H9 (cell line): ENCODE results near the gene MUC5B. TPM values are rescaled to one million over a fixed set of nuclear protein-coding genes. Genes with fewer than 3 reads are reported as not detected.

Experiments
- DNase-seq: peaks from one replicate; pipeline ENCODE4 v3.0.0-alpha.2; 2017
- H2AFZ ChIP-seq: one replicate; pipeline ENCODE4 v1.6.1; 2013; ENCODE audit warnings: mild to moderate bottlenecking, low read length, control low read depth, moderate library complexity
- H2AK5ac ChIP-seq: 2 replicates; pipeline ENCODE4 v1.6.1; 2013; ENCODE audit warnings: low read length, control low read depth, mixed read lengths; ENCODE audit not compliant: insufficient read length
- H2BK120ac ChIP-seq: one replicate; pipeline ENCODE4 v1.6.1; 2013; ENCODE audit warnings: low read depth, mild to moderate bottlenecking, low read length, control low read depth, inconsistent platforms; ENCODE audit not compliant: poor library complexity, severe bottlenecking
- H2BK12ac ChIP-seq: 2 replicates; pipeline ENCODE4 v1.6.1; 2013; ENCODE audit warnings: low read length, control low read depth, mixed read lengths, low read depth; ENCODE audit not compliant: insufficient read length
- H2BK15ac ChIP-seq: 2 replicates; pipeline ENCODE4 v1.6.1; 2013; ENCODE audit warnings: low read depth, low read length, control low read depth
- H2BK20ac ChIP-seq: one replicate; pipeline ENCODE4 v1.6.1; 2013; ENCODE audit warnings: low read depth, mild to moderate bottlenecking, low read length, control low read depth, inconsistent platforms; ENCODE audit not compliant: poor library complexity, severe bottlenecking
- H2BK5ac ChIP-seq: 2 replicates; pipeline ENCODE4 v1.6.1; 2013; ENCODE audit warnings: low read length, control low read depth, mixed read lengths; ENCODE audit not compliant: insufficient read length
- H3K14ac ChIP-seq: 2 replicates; pipeline ENCODE4 v1.6.1; 2013; ENCODE audit warnings: low read length, control low read depth; ENCODE audit not compliant: insufficient read depth
- H3K18ac ChIP-seq: 2 replicates; pipeline ENCODE4 v1.6.1; 2013; ENCODE audit warnings: low read depth, mild to moderate bottlenecking, mixed read lengths, low read length, control low read depth; ENCODE audit not compliant: insufficient read length
- H3K23ac ChIP-seq: 2 replicates; pipeline ENCODE4 v1.6.1; 2013; ENCODE audit warnings: low read length, control low read depth, mixed read lengths, low read depth; ENCODE audit not compliant: insufficient read length
- H3K23me2 ChIP-seq: 2 replicates; pipeline ENCODE4 v1.6.1; 2013; ENCODE audit warnings: low read depth, mild to moderate bottlenecking, mixed read lengths, low read length, control low read depth; ENCODE audit not compliant: insufficient read length, poor library complexity, severe bottlenecking
- H3K27ac ChIP-seq: 2 replicates; pipeline ENCODE4 v1.5.1; 2013; ENCODE audit warnings: low read length, control low read depth, mixed read lengths, low read depth; ENCODE audit not compliant: insufficient read length
- H3K27me3 ChIP-seq: 2 replicates; pipeline ENCODE4 v1.6.1; 2013; ENCODE audit warnings: low read length, control low read depth, inconsistent platforms; ENCODE audit not compliant: insufficient read depth
- H3K4ac ChIP-seq: 2 replicates; pipeline ENCODE4 v1.6.1; 2013; ENCODE audit warnings: low read depth, mild to moderate bottlenecking, control low read depth, inconsistent platforms, low read length, moderate library complexity
- H3K4me1 ChIP-seq: 2 replicates; pipeline ENCODE4 v1.6.1; 2013; ENCODE audit warnings: low read length, control low read depth, inconsistent platforms; ENCODE audit not compliant: insufficient read depth
- H3K4me2 ChIP-seq: 2 replicates; pipeline ENCODE4 v1.6.1; 2013; ENCODE audit warnings: low read length, control low read depth, mixed read lengths; ENCODE audit not compliant: insufficient read length, insufficient read depth
- H3K56ac ChIP-seq: 2 replicates; pipeline ENCODE4 v1.6.1; 2013; ENCODE audit warnings: low read depth, mild to moderate bottlenecking, mixed read lengths, low read length, control low read depth; ENCODE audit not compliant: insufficient read length
- H3K79me1 ChIP-seq: 2 replicates; pipeline ENCODE4 v1.6.1; 2013; ENCODE audit warnings: low read depth, mild to moderate bottlenecking, moderate library complexity, low read length, control low read depth, inconsistent platforms; ENCODE audit not compliant: insufficient read depth, poor library complexity, severe bottlenecking
- H3K79me2 ChIP-seq: 2 replicates; pipeline ENCODE4 v1.6.1; 2013; ENCODE audit warnings: low read length, control low read depth, inconsistent platforms; ENCODE audit not compliant: insufficient read depth
- H3K9ac ChIP-seq: 2 replicates; pipeline ENCODE4 v1.6.1; 2013; ENCODE audit warnings: low read length, control low read depth, mixed read lengths; ENCODE audit not compliant: insufficient read length; ENCODE audit errors: extremely low read depth
- H3K9me3 ChIP-seq: one replicate; pipeline ENCODE4 v1.6.1; 2013; ENCODE audit warnings: low read depth, low read length, inconsistent platforms; ENCODE audit not compliant: control insufficient read depth
- H3T11ph ChIP-seq: one replicate; pipeline ENCODE4 v1.6.1; 2013; ENCODE audit warnings: mild to moderate bottlenecking, low read length, control low read depth, inconsistent platforms
- H4K20me1 ChIP-seq: one replicate; pipeline ENCODE4 v1.6.1; 2013; ENCODE audit not compliant: control insufficient read depth, insufficient read length, insufficient read depth
- H4K5ac ChIP-seq: 2 replicates; pipeline ENCODE4 v1.6.1; 2013; ENCODE audit warnings: low read depth, mild to moderate bottlenecking, mixed read lengths, low read length, control low read depth; ENCODE audit not compliant: insufficient read length
- H4K8ac ChIP-seq: replicated peaks from 2 replicates; pipeline ENCODE4 v1.6.1; 2013; ENCODE audit warnings: low read length, control low read depth, mixed read lengths, low read depth; ENCODE audit not compliant: insufficient read length
- H4K91ac ChIP-seq: 2 replicates; pipeline ENCODE4 v1.6.1; 2013; ENCODE audit warnings: low read depth, mild to moderate bottlenecking, moderate library complexity, mixed read lengths, low read length, control low read depth; ENCODE audit not compliant: insufficient read length
- H3K27ac Mint-ChIP-seq, 3 experiments: 2 replicates in 2 of 3; 3 replicates in 1 of 3; pipeline ENCODE4 v1.8.0; 2020 to 2021; ENCODE audit warnings: mixed read lengths in 3 of 3, mild to moderate bottlenecking in 1 of 3, moderate library complexity in 1 of 3
- H3K27me3 Mint-ChIP-seq: 2 replicates; pipeline ENCODE4 v1.8.0; 2021; ENCODE audit warnings: low read depth, mild to moderate bottlenecking, moderate library complexity, mixed read lengths
- H3K36me3 Mint-ChIP-seq, 3 experiments: 2 replicates in 2 of 3; 3 replicates in 1 of 3; pipeline ENCODE4 v1.8.0; 2020 to 2021; ENCODE audit warnings: low read depth in 3 of 3, mixed read lengths in 3 of 3; ENCODE audit not compliant: insufficient read depth in 1 of 3
- H3K4me1 Mint-ChIP-seq, 2 experiments: 2 replicates each; pipeline ENCODE4 v1.8.0; 2020; ENCODE audit warnings: mixed read lengths in 2 of 2
- H3K4me3 Mint-ChIP-seq, 2 experiments: 2 replicates in 1 of 2; 3 replicates in 1 of 2; pipeline ENCODE4 v1.8.0; 2020 to 2021; ENCODE audit warnings: mild to moderate bottlenecking in 2 of 2, mixed read lengths in 2 of 2, moderate library complexity in 1 of 2
- H3K9me3 Mint-ChIP-seq, 2 experiments: 2 replicates in 1 of 2; 3 replicates in 1 of 2; pipeline ENCODE4 v1.8.0; 2020; ENCODE audit warnings: mild to moderate bottlenecking in 2 of 2, mixed read lengths in 2 of 2, moderate library complexity in 1 of 2
- WGBS: extraction: QIAGEN DNeasy Blood & Tissue Kit; methylation state at CpG from one replicate; pipeline ENCODE4 v1.1.7; 2013; ENCODE audit warnings: missing lambda C conversion rate, low lambda C conversion rate, mixed read lengths; ENCODE audit not compliant: insufficient read length; ENCODE audit errors: extremely low coverage; 5-methylcytosine and 5-hydroxymethylcytosine counted together
- total RNA-seq: library from RNA; stranded (reverse); gene quantifications from 2 replicates; pipeline ENCODE4 v1.2.1, GENCODE V29; 2021
- TF ChIP-seq, protein P1 (sequence below): fragments of 200-600 bp; sonication (generic); conservative IDR thresholded peaks from 3 replicates; pipeline ENCODE4 v1.8.0; 2021; ENCODE audit warnings: antibody characterized with exemption, mild to moderate bottlenecking

Gene MUC5B
- total RNA-seq, 1 experiment from 2014 or later = not detected

DNA sequence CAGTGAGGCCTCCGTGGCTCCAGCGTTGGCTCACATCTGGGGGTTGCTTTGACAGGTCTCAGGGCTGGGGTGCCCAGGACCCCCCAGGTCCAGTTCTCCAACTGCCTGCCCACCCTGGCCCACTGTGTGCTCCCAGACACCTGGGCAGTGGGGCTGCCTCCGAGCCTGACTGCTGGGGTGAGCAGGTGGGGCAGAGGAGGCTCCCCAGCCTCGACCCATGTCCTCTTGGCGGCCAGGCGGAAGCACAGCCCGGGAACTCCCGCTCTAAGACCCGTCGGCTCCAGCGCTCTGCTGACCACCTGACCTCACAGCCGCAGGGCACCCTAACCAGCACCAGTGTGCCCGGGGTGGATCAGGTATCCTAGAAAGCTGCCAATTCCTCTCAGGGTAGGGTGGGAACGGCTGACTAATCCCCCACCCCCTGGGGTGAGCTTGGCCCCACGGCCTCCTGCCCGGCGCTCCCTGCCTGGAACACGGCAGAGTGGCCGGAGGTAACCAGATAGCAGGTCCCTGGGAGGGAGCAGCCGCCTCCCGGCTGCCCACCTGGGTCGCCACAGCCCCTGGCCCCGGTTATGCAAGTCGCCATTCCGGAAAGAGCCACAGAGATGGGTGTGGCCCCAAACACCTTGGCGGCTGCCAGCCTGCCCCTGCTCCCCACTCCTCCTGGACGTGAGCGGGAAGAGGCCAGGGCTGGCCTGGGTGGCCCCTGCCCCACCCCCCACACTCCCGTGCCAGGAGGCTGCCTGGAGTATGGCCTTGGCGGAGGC is 19.2 kb upstream of the MUC5B start:
- H2BK120ac ChIP-seq = no peak overlapping the region
- no peak overlapping the region for H4K8ac ChIP-seq

More for the DNA sequence above, 19.2 kb upstream of the MUC5B start:
- H3K4me1 Mint-ChIP-seq = no peaks in the 10 kb centered on the region
- Histone ChIP-seq H3K23me2 (peaks cover 4% of the 10 kb centered on the region), H4K20me1 (no peaks in the 10 kb centered on the region), H3K14ac (no peak overlapping the region), H2BK5ac (no peak overlapping the region), H3T11ph (no peak overlapping the region), H3K9ac (no peak overlapping the region), H3K23ac (no peak overlapping the region), H2BK15ac (no peak overlapping the region), H2AFZ (no peak overlapping the region), H2BK12ac (no peak overlapping the region), H3K27me3 (no peaks in the 10 kb centered on the region), H4K91ac (no peak overlapping the region), H3K18ac (no peak overlapping the region), H3K4me1 (no peaks in the 10 kb centered on the region), H4K5ac (no peak overlapping the region), H3K4me2 (no peak overlapping the region), H3K4ac (no peak overlapping the region), H2AK5ac (no peak overlapping the region), H2BK20ac (no peak overlapping the region), H3K9me3 (no peaks in the 10 kb centered on the region), H3K79me1 (no peaks in the 10 kb centered on the region), H3K79me2 (no peaks in the 10 kb centered on the region), H3K27ac (no peak overlapping the region), H3K56ac (no peak overlapping the region)
- H3K36me3 Mint-ChIP-seq = no peaks in the 10 kb centered on the region
- peak; percentile 25 for DNase-seq
- peaks cover 3% of the 10 kb centered on the region; the same call in 1 of the 2 replicates for H3K27me3 Mint-ChIP-seq
- no peaks in the 10 kb centered on the region for H3K9me3 Mint-ChIP-seq
- H3K4me3 Mint-ChIP-seq = no peak overlapping the region
- WGBS = no CpG with 5 or more reads among the region's 30 CpGs
- no peak overlapping the region for H3K27ac Mint-ChIP-seq
- TF ChIP-seq, protein P1, sequence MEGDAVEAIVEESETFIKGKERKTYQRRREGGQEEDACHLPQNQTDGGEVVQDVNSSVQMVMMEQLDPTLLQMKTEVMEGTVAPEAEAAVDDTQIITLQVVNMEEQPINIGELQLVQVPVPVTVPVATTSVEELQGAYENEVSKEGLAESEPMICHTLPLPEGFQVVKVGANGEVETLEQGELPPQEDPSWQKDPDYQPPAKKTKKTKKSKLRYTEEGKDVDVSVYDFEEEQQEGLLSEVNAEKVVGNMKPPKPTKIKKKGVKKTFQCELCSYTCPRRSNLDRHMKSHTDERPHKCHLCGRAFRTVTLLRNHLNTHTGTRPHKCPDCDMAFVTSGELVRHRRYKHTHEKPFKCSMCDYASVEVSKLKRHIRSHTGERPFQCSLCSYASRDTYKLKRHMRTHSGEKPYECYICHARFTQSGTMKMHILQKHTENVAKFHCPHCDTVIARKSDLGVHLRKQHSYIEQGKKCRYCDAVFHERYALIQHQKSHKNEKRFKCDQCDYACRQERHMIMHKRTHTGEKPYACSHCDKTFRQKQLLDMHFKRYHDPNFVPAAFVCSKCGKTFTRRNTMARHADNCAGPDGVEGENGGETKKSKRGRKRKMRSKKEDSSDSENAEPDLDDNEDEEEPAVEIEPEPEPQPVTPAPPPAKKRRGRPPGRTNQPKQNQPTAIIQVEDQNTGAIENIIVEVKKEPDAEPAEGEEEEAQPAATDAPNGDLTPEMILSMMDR = no peak
